IPS DF 19.7 (cell line): ENCODE results near the gene NPC1.
"Not testable (repeated sequence)": the region's sequence is repeated elsewhere in the genome, so short reads cannot be mapped to it uniquely, and the experiment has no call there.

Source experiments
- DNase-seq: peaks from one replicate; pipeline ENCODE4 v3.0.0-alpha.2; 2013; ENCODE audit warnings: low read depth, low spot score

The NPC1 gene

GRCh38 chr18:23586249-23587196 lies at the start of gene NPC1:
NPC1 (minus strand) TSS chr18:23586506; CDS start chr18:23586343, 163 bp downstream.
- peak; percentile 60 for DNase-seq

GRCh38 chr18:23636071-23636399 lies 49.7 kb upstream of the NPC1 start:
- no peak for DNase-seq

- DNase-seq = no peak
Observed at GRCh38 chr18:23635283-23636070, 49.2 kb upstream of the NPC1 start.

GRCh38 chr18:23634692-23635091 lies 48.4 kb upstream of the NPC1 start:
- DNase-seq = no peak

- DNase-seq = no peak
Observed at GRCh38 chr18:23632615-23633014, 46.3 kb upstream of the NPC1 start.

GRCh38 chr18:23631746-23632145 lies 45.4 kb upstream of the NPC1 start:
- no peak for DNase-seq

- no peak for DNase-seq
Observed at GRCh38 chr18:23631312-23631711, 45.0 kb upstream of the NPC1 start.

- DNase-seq = no peak
Observed at GRCh38 chr18:23629444-23629946, 43.2 kb upstream of the NPC1 start.

- DNase-seq = no peak
Observed at GRCh38 chr18:23627970-23628369, 41.7 kb upstream of the NPC1 start.

GRCh38 chr18:23627321-23627720 lies 41.0 kb upstream of the NPC1 start:
- no peak for DNase-seq

- DNase-seq = no peak
Observed at GRCh38 chr18:23626451-23627279, 40.4 kb upstream of the NPC1 start.

- DNase-seq = no peak
Observed at GRCh38 chr18:23623040-23623439, 36.7 kb upstream of the NPC1 start.

GRCh38 chr18:23619388-23619881 lies 33.1 kb upstream of the NPC1 start:
- no peak for DNase-seq

- no peak for DNase-seq
Observed at GRCh38 chr18:23618862-23619387, 32.6 kb upstream of the NPC1 start.

- no peak for DNase-seq
Observed at GRCh38 chr18:23617412-23618014, 31.2 kb upstream of the NPC1 start.

GRCh38 chr18:23616258-23616657 lies 30.0 kb upstream of the NPC1 start:
- DNase-seq = no peak

- DNase-seq = no peak
Observed at GRCh38 chr18:23614891-23615290, 28.6 kb upstream of the NPC1 start.

- no peak for DNase-seq
Observed at GRCh38 chr18:23614413-23614812, 28.1 kb upstream of the NPC1 start.

- DNase-seq = not testable (repeated sequence)
Observed at GRCh38 chr18:23613091-23613475, 26.8 kb upstream of the NPC1 start.

- no peak for DNase-seq
Observed at GRCh38 chr18:23612434-23613090, 26.3 kb upstream of the NPC1 start.
